DOHH2 (cell line): Measurements from ENCODE around the gene CMSS1.

Experiments
- CTCF ChIP-seq: fragments of 200-600 bp; sonication (generic); IDR thresholded peaks from one replicate; pipeline ENCODE4 v1.5.1; 2014; ENCODE audit warnings: antibody characterized with exemption, mild to moderate bottlenecking, low read depth, low read length; ENCODE audit not compliant: poor library complexity, severe bottlenecking
- EZH2phosphoT487 ChIP-seq: fragments of 200-600 bp; sonication (generic); IDR thresholded peaks from 2 replicates; pipeline ENCODE4 v1.6.1; 2017; ENCODE audit warnings: borderline replicate concordance, mild to moderate bottlenecking, antibody characterized with exemption, low read length, moderate library complexity, mixed read lengths

- TF ChIP-seq CTCF (no peak), EZH2phosphoT487 (no peak)
Measured at GRCh38 chr3:100100425-100100824, 282.8 kb downstream of the CMSS1 start.
